ENCODE results near the gene LEMD3. TPM values are rescaled to one million over a fixed set of nuclear protein-coding genes. Genes with fewer than 3 reads are reported as not detected.

LEMD3 gene
- 17.9 TPM for polyA plus RNA-seq (2013, experiment 1 of 2)
- polyA plus RNA-seq (2013, experiment 2 of 2), result 18.3 TPM

- H4K8ac ChIP-seq (ENCODE audit: low read depth, low read length), result peak within 1 kb of the TSS; percentile 98
- peak within 1 kb of the TSS; percentile 96 for H3K56ac ChIP-seq (ENCODE audit: low read length)
- peaks cover 7% of the 10 kb centered on the region for H3K79me1 ChIP-seq (ENCODE audit: low read length)
- no peak within 1 kb of the TSS for H2BK15ac ChIP-seq (replicated peaks; ENCODE audit: low read depth)
- H2AK5ac ChIP-seq (ENCODE audit: low read length), result no peak within 1 kb of the TSS
- H3K23ac ChIP-seq (ENCODE audit: low read length), result peak within 1 kb of the TSS; percentile 91
- H3K27ac ChIP-seq (ENCODE audit: low read depth, low read length), result peak within 1 kb of the TSS; percentile 85
- no CpG with 5 or more reads among the region's 91 CpGs for WGBS (ENCODE audit: extremely low coverage, insufficient coverage, low lambda C conversion rate)
- peak within 1 kb of the TSS; percentile 96 for H3K18ac ChIP-seq (ENCODE audit: low read length)
- no peak within 1 kb of the TSS for H4K5ac ChIP-seq (ENCODE audit: low read length)
- H3K4me1 ChIP-seq (ENCODE audit: control insufficient read depth, low read depth, low read length), result no peaks in the 10 kb centered on the region
- peak within 1 kb of the TSS; percentile 91 for H3K9ac ChIP-seq (ENCODE audit: low read length)
- peak within 1 kb of the TSS; percentile 89 for H3K4me3 ChIP-seq (ENCODE audit: low read length)
- H3K4ac ChIP-seq (ENCODE audit: low read depth, low read length), result peak within 1 kb of the TSS; percentile 95
- H3K27me3 ChIP-seq (ENCODE audit: insufficient read depth, low read length, poor library complexity), result no peaks in the 10 kb centered on the region
- H3K4me2 ChIP-seq (ENCODE audit: low read length), result peak within 1 kb of the TSS; percentile 96
- peaks cover 38% of the 10 kb centered on the region for H3K79me2 ChIP-seq (ENCODE audit: control insufficient read depth, insufficient read depth, low read length)
- DNase-seq, result peak; percentile 98
- H3K36me3 ChIP-seq (ENCODE audit: control insufficient read depth, insufficient read depth, low read length), result no peaks in the 10 kb centered on the region
- peak within 1 kb of the TSS; percentile 77 for H2BK5ac ChIP-seq (ENCODE audit: low read length)
- H2BK120ac ChIP-seq (ENCODE audit: low read depth, low read length), result peak within 1 kb of the TSS; percentile 19
These were observed at the start of gene LEMD3 for GRCh38 chr12:65169320-65170208. TSS of gene LEMD3 (plus strand) at chr12:65169583. CDS start at chr12:65169597, 14 bp downstream.

GRCh38 chr12:65121049-65121955 is 48.1 kb upstream of the LEMD3 start, which contains the start of gene WIF1:
TSS of gene WIF1 (minus strand) at chr12:65121305. CDS start at chr12:65121191, 114 bp downstream.
- peak within 1 kb of the TSS; percentile 43 for H3K4me2 ChIP-seq (ENCODE audit: low read length)
- no peak within 1 kb of the TSS for H3K27ac ChIP-seq (ENCODE audit: low read depth, low read length)
- no peak within 1 kb of the TSS for H3K23ac ChIP-seq (ENCODE audit: low read length)
- H3K18ac ChIP-seq (ENCODE audit: low read length), result no peak within 1 kb of the TSS
- no peak within 1 kb of the TSS for H3K4ac ChIP-seq (ENCODE audit: low read depth, low read length)
- WGBS (ENCODE audit: extremely low coverage, insufficient coverage, low lambda C conversion rate), result no CpG with 5 or more reads among the region's 73 CpGs
- no peaks in the 10 kb centered on the region for H3K79me2 ChIP-seq (ENCODE audit: control insufficient read depth, insufficient read depth, low read length)
- no peaks in the 10 kb centered on the region for H3K4me1 ChIP-seq (ENCODE audit: control insufficient read depth, low read depth, low read length)
- DNase-seq, result peak; percentile 73
- peak within 1 kb of the TSS; percentile 3 for H3K9ac ChIP-seq (ENCODE audit: low read length)
- H2BK120ac ChIP-seq (ENCODE audit: low read depth, low read length), result no peak within 1 kb of the TSS
- no peak within 1 kb of the TSS for H2AK5ac ChIP-seq (ENCODE audit: low read length)
- peak within 1 kb of the TSS; percentile 76 for H3K56ac ChIP-seq (ENCODE audit: low read length)
- no peaks in the 10 kb centered on the region for H3K79me1 ChIP-seq (ENCODE audit: low read length)
- no peaks in the 10 kb centered on the region for H3K36me3 ChIP-seq (ENCODE audit: control insufficient read depth, insufficient read depth, low read length)
- no peak within 1 kb of the TSS for H2BK5ac ChIP-seq (ENCODE audit: low read length)
- H3K4me3 ChIP-seq (ENCODE audit: low read length), result no peak within 1 kb of the TSS
- no peak within 1 kb of the TSS for H4K8ac ChIP-seq (ENCODE audit: low read depth, low read length)
- H4K5ac ChIP-seq (ENCODE audit: low read length), result no peak within 1 kb of the TSS
- peaks cover 5% of the 10 kb centered on the region for H3K27me3 ChIP-seq (ENCODE audit: insufficient read depth, low read length, poor library complexity)
- no peak within 1 kb of the TSS for H2BK15ac ChIP-seq (replicated peaks; ENCODE audit: low read depth)

- Histone ChIP-seq H3K79me2 (ENCODE audit: control insufficient read depth, insufficient read depth, low read length) (no peaks in the 10 kb centered on the region), H3K79me1 (ENCODE audit: low read length) (no peaks in the 10 kb centered on the region), H3K56ac (ENCODE audit: low read length) (no peak overlapping the region), H4K5ac (ENCODE audit: low read length) (no peak overlapping the region), H3K4me2 (ENCODE audit: low read length) (no peak overlapping the region), H3K4me1 (ENCODE audit: control insufficient read depth, low read depth, low read length) (no peaks in the 10 kb centered on the region), H3K4ac (ENCODE audit: low read depth, low read length) (no peak overlapping the region), H3K27ac (ENCODE audit: low read depth, low read length) (no peak overlapping the region), H3K9ac (ENCODE audit: low read length) (no peak overlapping the region), H3K18ac (ENCODE audit: low read length) (no peak overlapping the region), H3K36me3 (ENCODE audit: control insufficient read depth, insufficient read depth, low read length) (no peaks in the 10 kb centered on the region), H2BK15ac (replicated peaks; ENCODE audit: low read depth) (no peak overlapping the region), H2BK5ac (ENCODE audit: low read length) (no peak overlapping the region), H3K27me3 (ENCODE audit: insufficient read depth, low read length, poor library complexity) (peaks cover 5% of the 10 kb centered on the region), H3K4me3 (ENCODE audit: low read length) (no peak overlapping the region), H2AK5ac (ENCODE audit: low read length) (no peak overlapping the region), H4K8ac (ENCODE audit: low read depth, low read length) (no peak overlapping the region), H3K23ac (ENCODE audit: low read length) (no peak overlapping the region), H2BK120ac (ENCODE audit: low read depth, low read length) (no peak overlapping the region)
- no CpG with 5 or more reads among the region's 34 CpGs for WGBS (ENCODE audit: extremely low coverage, insufficient coverage, low lambda C conversion rate)
- DNase-seq, result no peak
These were observed 47.4 kb upstream of the LEMD3 start for GRCh38 chr12:65121956-65122469.

GRCh38 chr12:65122703-65123102 is 46.7 kb upstream of the LEMD3 start:
- no peak overlapping the region for H4K5ac ChIP-seq (ENCODE audit: low read length)
- H3K79me1 ChIP-seq (ENCODE audit: low read length), result no peaks in the 10 kb centered on the region
- no peak overlapping the region for H3K4me3 ChIP-seq (ENCODE audit: low read length)
- DNase-seq, result no peak
- no peak overlapping the region for H2AK5ac ChIP-seq (ENCODE audit: low read length)
- H3K36me3 ChIP-seq (ENCODE audit: control insufficient read depth, insufficient read depth, low read length), result no peaks in the 10 kb centered on the region
- no peak overlapping the region for H3K4ac ChIP-seq (ENCODE audit: low read depth, low read length)
- no peak overlapping the region for H2BK5ac ChIP-seq (ENCODE audit: low read length)
- H3K4me2 ChIP-seq (ENCODE audit: low read length), result no peak overlapping the region
- no peaks in the 10 kb centered on the region for H3K4me1 ChIP-seq (ENCODE audit: control insufficient read depth, low read depth, low read length)
- no peak overlapping the region for H2BK15ac ChIP-seq (replicated peaks; ENCODE audit: low read depth)
- no CpG with 5 or more reads among the region's 5 CpGs for WGBS (ENCODE audit: extremely low coverage, insufficient coverage, low lambda C conversion rate)
- H3K27ac ChIP-seq (ENCODE audit: low read depth, low read length), result no peak overlapping the region
- H3K56ac ChIP-seq (ENCODE audit: low read length), result no peak overlapping the region
- no peak overlapping the region for H4K8ac ChIP-seq (ENCODE audit: low read depth, low read length)
- H2BK120ac ChIP-seq (ENCODE audit: low read depth, low read length), result no peak overlapping the region
- H3K9ac ChIP-seq (ENCODE audit: low read length), result no peak overlapping the region
- H3K18ac ChIP-seq (ENCODE audit: low read length), result no peak overlapping the region
- H3K27me3 ChIP-seq (ENCODE audit: insufficient read depth, low read length, poor library complexity), result peaks cover 5% of the 10 kb centered on the region
- H3K79me2 ChIP-seq (ENCODE audit: control insufficient read depth, insufficient read depth, low read length), result no peaks in the 10 kb centered on the region
- H3K23ac ChIP-seq (ENCODE audit: low read length), result no peak overlapping the region

GRCh38 chr12:65123435-65124063 is 45.8 kb upstream of the LEMD3 start:
- peak; percentile 23 for DNase-seq
- no peak overlapping the region for H2BK15ac ChIP-seq (replicated peaks; ENCODE audit: low read depth)
- no peak overlapping the region for H3K4me2 ChIP-seq (ENCODE audit: low read length)
- no peaks in the 10 kb centered on the region for H3K79me1 ChIP-seq (ENCODE audit: low read length)
- no peak overlapping the region for H3K56ac ChIP-seq (ENCODE audit: low read length)
- H3K23ac ChIP-seq (ENCODE audit: low read length), result no peak overlapping the region
- WGBS (ENCODE audit: extremely low coverage, insufficient coverage, low lambda C conversion rate), result no CpG with 5 or more reads among the region's 8 CpGs
- no peaks in the 10 kb centered on the region for H3K79me2 ChIP-seq (ENCODE audit: control insufficient read depth, insufficient read depth, low read length)
- H4K8ac ChIP-seq (ENCODE audit: low read depth, low read length), result no peak overlapping the region
- H4K5ac ChIP-seq (ENCODE audit: low read length), result no peak overlapping the region
- H3K27me3 ChIP-seq (ENCODE audit: insufficient read depth, low read length, poor library complexity), result peaks cover 5% of the 10 kb centered on the region
- no peaks in the 10 kb centered on the region for H3K36me3 ChIP-seq (ENCODE audit: control insufficient read depth, insufficient read depth, low read length)
- H3K4me3 ChIP-seq (ENCODE audit: low read length), result no peak overlapping the region
- no peak overlapping the region for H3K4ac ChIP-seq (ENCODE audit: low read depth, low read length)
- no peaks in the 10 kb centered on the region for H3K4me1 ChIP-seq (ENCODE audit: control insufficient read depth, low read depth, low read length)
- H2AK5ac ChIP-seq (ENCODE audit: low read length), result no peak overlapping the region
- no peak overlapping the region for H3K18ac ChIP-seq (ENCODE audit: low read length)
- no peak overlapping the region for H3K27ac ChIP-seq (ENCODE audit: low read depth, low read length)
- H2BK5ac ChIP-seq (ENCODE audit: low read length), result no peak overlapping the region
- no peak overlapping the region for H2BK120ac ChIP-seq (ENCODE audit: low read depth, low read length)
- H3K9ac ChIP-seq (ENCODE audit: low read length), result no peak overlapping the region
